ENCODE measurements around the gene TMEM263.

DNA sequence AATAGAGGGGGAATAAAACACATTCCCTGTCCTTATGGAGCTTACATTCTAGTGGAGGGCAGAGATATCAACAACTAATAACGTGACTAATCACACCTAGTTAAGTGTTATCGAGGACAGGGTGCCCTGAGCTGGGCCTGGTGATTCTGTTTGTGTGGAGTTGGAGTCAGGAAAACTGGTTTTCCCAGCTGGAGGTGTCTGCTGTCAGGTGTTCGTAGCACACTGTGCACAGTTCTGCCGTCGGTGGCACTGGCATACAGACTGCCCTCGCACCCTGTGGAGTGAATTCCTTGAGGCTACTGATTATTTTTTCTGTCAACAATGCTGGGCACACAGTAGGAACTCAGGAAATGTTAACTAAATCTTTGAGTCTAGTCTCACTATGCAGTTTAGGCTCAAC lies 32.1 kb downstream of the TMEM263 start:
- TF ChIP-seq, protein P1, sequence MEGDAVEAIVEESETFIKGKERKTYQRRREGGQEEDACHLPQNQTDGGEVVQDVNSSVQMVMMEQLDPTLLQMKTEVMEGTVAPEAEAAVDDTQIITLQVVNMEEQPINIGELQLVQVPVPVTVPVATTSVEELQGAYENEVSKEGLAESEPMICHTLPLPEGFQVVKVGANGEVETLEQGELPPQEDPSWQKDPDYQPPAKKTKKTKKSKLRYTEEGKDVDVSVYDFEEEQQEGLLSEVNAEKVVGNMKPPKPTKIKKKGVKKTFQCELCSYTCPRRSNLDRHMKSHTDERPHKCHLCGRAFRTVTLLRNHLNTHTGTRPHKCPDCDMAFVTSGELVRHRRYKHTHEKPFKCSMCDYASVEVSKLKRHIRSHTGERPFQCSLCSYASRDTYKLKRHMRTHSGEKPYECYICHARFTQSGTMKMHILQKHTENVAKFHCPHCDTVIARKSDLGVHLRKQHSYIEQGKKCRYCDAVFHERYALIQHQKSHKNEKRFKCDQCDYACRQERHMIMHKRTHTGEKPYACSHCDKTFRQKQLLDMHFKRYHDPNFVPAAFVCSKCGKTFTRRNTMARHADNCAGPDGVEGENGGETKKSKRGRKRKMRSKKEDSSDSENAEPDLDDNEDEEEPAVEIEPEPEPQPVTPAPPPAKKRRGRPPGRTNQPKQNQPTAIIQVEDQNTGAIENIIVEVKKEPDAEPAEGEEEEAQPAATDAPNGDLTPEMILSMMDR (IDR thresholded peaks at IDR 0.05; ENCODE audit: insufficient read depth, low read depth, low read length): no peak
- TF ChIP-seq EZH2 (IDR thresholded peaks at IDR 0.05; ENCODE audit: insufficient read depth, low read length): no peak
